H9 (cell line): ENCODE results near the gene SS18L1. TPM values are rescaled to one million over a fixed set of nuclear protein-coding genes. Genes with fewer than 3 reads are reported as not detected.

Source experiments
- DNase-seq: peaks from one replicate; pipeline ENCODE4 v3.0.0-alpha.2; 2017
- H2AFZ ChIP-seq: one replicate; pipeline ENCODE4 v1.6.1; 2013; ENCODE audit warnings: mild to moderate bottlenecking, low read length, control low read depth, moderate library complexity
- H2AK5ac ChIP-seq: 2 replicates; pipeline ENCODE4 v1.6.1; 2013; ENCODE audit warnings: low read length, control low read depth, mixed read lengths; ENCODE audit not compliant: insufficient read length
- H2BK120ac ChIP-seq: one replicate; pipeline ENCODE4 v1.6.1; 2013; ENCODE audit warnings: low read depth, mild to moderate bottlenecking, low read length, control low read depth, inconsistent platforms; ENCODE audit not compliant: poor library complexity, severe bottlenecking
- H2BK12ac ChIP-seq: 2 replicates; pipeline ENCODE4 v1.6.1; 2013; ENCODE audit warnings: low read length, control low read depth, mixed read lengths, low read depth; ENCODE audit not compliant: insufficient read length
- H2BK15ac ChIP-seq: 2 replicates; pipeline ENCODE4 v1.6.1; 2013; ENCODE audit warnings: low read depth, low read length, control low read depth
- H2BK20ac ChIP-seq: one replicate; pipeline ENCODE4 v1.6.1; 2013; ENCODE audit warnings: low read depth, mild to moderate bottlenecking, low read length, control low read depth, inconsistent platforms; ENCODE audit not compliant: poor library complexity, severe bottlenecking
- H2BK5ac ChIP-seq: 2 replicates; pipeline ENCODE4 v1.6.1; 2013; ENCODE audit warnings: low read length, control low read depth, mixed read lengths; ENCODE audit not compliant: insufficient read length
- H3K14ac ChIP-seq: 2 replicates; pipeline ENCODE4 v1.6.1; 2013; ENCODE audit warnings: low read length, control low read depth; ENCODE audit not compliant: insufficient read depth
- H3K18ac ChIP-seq: 2 replicates; pipeline ENCODE4 v1.6.1; 2013; ENCODE audit warnings: low read depth, mild to moderate bottlenecking, mixed read lengths, low read length, control low read depth; ENCODE audit not compliant: insufficient read length
- H3K23ac ChIP-seq: 2 replicates; pipeline ENCODE4 v1.6.1; 2013; ENCODE audit warnings: low read length, control low read depth, mixed read lengths, low read depth; ENCODE audit not compliant: insufficient read length
- H3K23me2 ChIP-seq: 2 replicates; pipeline ENCODE4 v1.6.1; 2013; ENCODE audit warnings: low read depth, mild to moderate bottlenecking, mixed read lengths, low read length, control low read depth; ENCODE audit not compliant: insufficient read length, poor library complexity, severe bottlenecking
- H3K27ac ChIP-seq: 2 replicates; pipeline ENCODE4 v1.5.1; 2013; ENCODE audit warnings: low read length, control low read depth, mixed read lengths, low read depth; ENCODE audit not compliant: insufficient read length
- H3K27me3 ChIP-seq: 2 replicates; pipeline ENCODE4 v1.6.1; 2013; ENCODE audit warnings: low read length, control low read depth, inconsistent platforms; ENCODE audit not compliant: insufficient read depth
- H3K4ac ChIP-seq: 2 replicates; pipeline ENCODE4 v1.6.1; 2013; ENCODE audit warnings: low read depth, mild to moderate bottlenecking, control low read depth, inconsistent platforms, low read length, moderate library complexity
- H3K4me1 ChIP-seq: 2 replicates; pipeline ENCODE4 v1.6.1; 2013; ENCODE audit warnings: low read length, control low read depth, inconsistent platforms; ENCODE audit not compliant: insufficient read depth
- H3K4me2 ChIP-seq: 2 replicates; pipeline ENCODE4 v1.6.1; 2013; ENCODE audit warnings: low read length, control low read depth, mixed read lengths; ENCODE audit not compliant: insufficient read length, insufficient read depth
- H3K56ac ChIP-seq: 2 replicates; pipeline ENCODE4 v1.6.1; 2013; ENCODE audit warnings: low read depth, mild to moderate bottlenecking, mixed read lengths, low read length, control low read depth; ENCODE audit not compliant: insufficient read length
- H3K79me1 ChIP-seq: 2 replicates; pipeline ENCODE4 v1.6.1; 2013; ENCODE audit warnings: low read depth, mild to moderate bottlenecking, moderate library complexity, low read length, control low read depth, inconsistent platforms; ENCODE audit not compliant: insufficient read depth, poor library complexity, severe bottlenecking
- H3K79me2 ChIP-seq: 2 replicates; pipeline ENCODE4 v1.6.1; 2013; ENCODE audit warnings: low read length, control low read depth, inconsistent platforms; ENCODE audit not compliant: insufficient read depth
- H3K9ac ChIP-seq: 2 replicates; pipeline ENCODE4 v1.6.1; 2013; ENCODE audit warnings: low read length, control low read depth, mixed read lengths; ENCODE audit not compliant: insufficient read length; ENCODE audit errors: extremely low read depth
- H3K9me3 ChIP-seq: one replicate; pipeline ENCODE4 v1.6.1; 2013; ENCODE audit warnings: low read depth, low read length, inconsistent platforms; ENCODE audit not compliant: control insufficient read depth
- H3T11ph ChIP-seq: one replicate; pipeline ENCODE4 v1.6.1; 2013; ENCODE audit warnings: mild to moderate bottlenecking, low read length, control low read depth, inconsistent platforms
- H4K20me1 ChIP-seq: one replicate; pipeline ENCODE4 v1.6.1; 2013; ENCODE audit not compliant: control insufficient read depth, insufficient read length, insufficient read depth
- H4K5ac ChIP-seq: 2 replicates; pipeline ENCODE4 v1.6.1; 2013; ENCODE audit warnings: low read depth, mild to moderate bottlenecking, mixed read lengths, low read length, control low read depth; ENCODE audit not compliant: insufficient read length
- H4K8ac ChIP-seq: replicated peaks from 2 replicates; pipeline ENCODE4 v1.6.1; 2013; ENCODE audit warnings: low read length, control low read depth, mixed read lengths, low read depth; ENCODE audit not compliant: insufficient read length
- H4K91ac ChIP-seq: 2 replicates; pipeline ENCODE4 v1.6.1; 2013; ENCODE audit warnings: low read depth, mild to moderate bottlenecking, moderate library complexity, mixed read lengths, low read length, control low read depth; ENCODE audit not compliant: insufficient read length
- H3K27ac Mint-ChIP-seq, 3 experiments: 2 replicates in 2 of 3; 3 replicates in 1 of 3; pipeline ENCODE4 v1.8.0; 2020 to 2021; ENCODE audit warnings: mixed read lengths in 3 of 3, mild to moderate bottlenecking in 1 of 3, moderate library complexity in 1 of 3
- H3K27me3 Mint-ChIP-seq: 2 replicates; pipeline ENCODE4 v1.8.0; 2021; ENCODE audit warnings: low read depth, mild to moderate bottlenecking, moderate library complexity, mixed read lengths
- H3K36me3 Mint-ChIP-seq, 3 experiments: 2 replicates in 2 of 3; 3 replicates in 1 of 3; pipeline ENCODE4 v1.8.0; 2020 to 2021; ENCODE audit warnings: low read depth in 3 of 3, mixed read lengths in 3 of 3; ENCODE audit not compliant: insufficient read depth in 1 of 3
- H3K4me1 Mint-ChIP-seq, 2 experiments: 2 replicates each; pipeline ENCODE4 v1.8.0; 2020; ENCODE audit warnings: mixed read lengths in 2 of 2
- H3K4me3 Mint-ChIP-seq, 2 experiments: 2 replicates in 1 of 2; 3 replicates in 1 of 2; pipeline ENCODE4 v1.8.0; 2020 to 2021; ENCODE audit warnings: mild to moderate bottlenecking in 2 of 2, mixed read lengths in 2 of 2, moderate library complexity in 1 of 2
- H3K9me3 Mint-ChIP-seq, 2 experiments: 2 replicates in 1 of 2; 3 replicates in 1 of 2; pipeline ENCODE4 v1.8.0; 2020; ENCODE audit warnings: mild to moderate bottlenecking in 2 of 2, mixed read lengths in 2 of 2, moderate library complexity in 1 of 2
- CTCF ChIP-seq: fragments of 200-600 bp; sonication (generic); conservative IDR thresholded peaks from 3 replicates; pipeline ENCODE4 v1.8.0; 2021; ENCODE audit warnings: antibody characterized with exemption, mild to moderate bottlenecking
- WGBS: extraction: QIAGEN DNeasy Blood & Tissue Kit; methylation state at CpG from one replicate; pipeline ENCODE4 v1.1.7; 2013; ENCODE audit warnings: missing lambda C conversion rate, low lambda C conversion rate, mixed read lengths; ENCODE audit not compliant: insufficient read length; ENCODE audit errors: extremely low coverage; 5-methylcytosine and 5-hydroxymethylcytosine counted together
- total RNA-seq: library from RNA; stranded (reverse); gene quantifications from 2 replicates; pipeline ENCODE4 v1.2.1, GENCODE V29; 2021

Gene SS18L1
- total RNA-seq, 1 experiment from 2014 or later, result 22.2 TPM

- TF ChIP-seq CTCF, result no peak
- no peaks in the 10 kb centered on the region for H3K4me1 ChIP-seq
- no peak overlapping the region for H4K5ac ChIP-seq
- Mint-ChIP-seq H3K4me1 (no peaks in the 10 kb centered on the region), H3K27me3 (no peaks in the 10 kb centered on the region; the same call in 1 of the 2 replicates), H3K27ac (no peak overlapping the region), H3K9me3 (no peaks in the 10 kb centered on the region), H3K36me3 (peaks cover 9 to 48% (median 33%) of the 10 kb centered on the region in 3 experiments), H3K4me3 (no peak overlapping the region)
- no peaks in the 10 kb centered on the region for H3K9me3 ChIP-seq
- no peak overlapping the region for H3K9ac ChIP-seq
- no peaks in the 10 kb centered on the region for H4K20me1 ChIP-seq
- H3K56ac ChIP-seq, result no peak overlapping the region
- H3K27me3 ChIP-seq, result no peaks in the 10 kb centered on the region
- no peak for DNase-seq
- no peak overlapping the region for H4K8ac ChIP-seq
- H2BK12ac ChIP-seq, result no peak overlapping the region
- no peak overlapping the region for H3K27ac ChIP-seq
- H2AK5ac ChIP-seq, result no peak overlapping the region
- no peak overlapping the region for H4K91ac ChIP-seq
- H2BK5ac ChIP-seq, result no peak overlapping the region
- no peak overlapping the region for H3K18ac ChIP-seq
- H3K79me2 ChIP-seq, result no peaks in the 10 kb centered on the region
- no peak overlapping the region for H3T11ph ChIP-seq
- H3K79me1 ChIP-seq, result no peaks in the 10 kb centered on the region
- no peak overlapping the region for H3K4ac ChIP-seq
- H2BK120ac ChIP-seq, result no peak overlapping the region
- H3K23ac ChIP-seq, result no peak overlapping the region
- WGBS, result no CpG with 5 or more reads among the region's 18 CpGs
- no peak overlapping the region for H3K4me2 ChIP-seq
- no peak overlapping the region for H2AFZ ChIP-seq
- no peak overlapping the region for H2BK20ac ChIP-seq
- H2BK15ac ChIP-seq, result no peak overlapping the region
- no peaks in the 10 kb centered on the region for H3K23me2 ChIP-seq
- no peak overlapping the region for H3K14ac ChIP-seq
Observed at GRCh38 chr20:62172666-62173065, 29.1 kb downstream of the SS18L1 start.
